HepG2 (cell line): ENCODE results near the gene EVA1C. TPM values are rescaled to one million over a fixed set of nuclear protein-coding genes. Genes with fewer than 3 reads are reported as not detected.

Source experiments
- ATAC-seq: fragments of 200-7000 bp; cut with Tn5 transposase; 3 replicates; pipeline ENCODE4 v1.9.1; 2020; ENCODE audit warnings: mild to moderate bottlenecking, moderate library complexity
- BruUV-seq: library from RNA; stranded (reverse); fragments of 400-500 nt; replicated peaks from 2 replicates; lab custom pipeline; 2021; lab: Mats Ljungman, UMichigan
- CTCF ChIA-PET: fragments of 300-600 bp; formaldehyde crosslinking; extraction: SDS; loops from one replicate; lab custom pipeline; 2021; ENCODE audit warnings: low total read pairs, inconsistent platforms, low intra/inter-chr PET ratio; lab: Yijun Ruan, JAX
- POLR2A ChIA-PET: fragments of 350-600 bp; sonication (Branson Sonifier 250); formaldehyde crosslinking; loops from one replicate; lab custom pipeline; 2020; ENCODE audit warnings: antibody characterized with exemption, inconsistent platforms; lab: Yijun Ruan, JAX
- DNase-seq: peaks from one replicate; pipeline ENCODE4 v3.0.0-alpha.2; 2015; ENCODE audit warnings: low spot score
- FAIRE-seq: peaks from 3 replicates; lab custom pipeline; 2011; peaks lifted over from hg19 to GRCh38; lab: Jason Lieb, UNC
- H2AFZ ChIP-seq: one replicate; pipeline ENCODE4 v1.6.1; 2011; ENCODE audit warnings: low read length, inconsistent platforms
- H3K27ac ChIP-seq: fragments of 300-600 bp; 3 replicates; pipeline ENCODE4 v1.8.0; 2011; ENCODE audit warnings: mixed run types, mild to moderate bottlenecking, mixed read lengths, low read length, inconsistent platforms; ENCODE audit not compliant: insufficient read depth; ENCODE audit errors: extremely low read length
- H3K27me3 ChIP-seq, 2 experiments: fragments of 200-600 bp in 1 of 2; 2 replicates in 1 of 2; 3 replicates in 1 of 2; pipeline versions ENCODE4 v1.6.0 to v1.8.0; 2011; ENCODE audit warnings: low read length in 2 of 2, mild to moderate bottlenecking in 2 of 2, moderate library complexity in 2 of 2, inconsistent platforms in 1 of 2; ENCODE audit not compliant: insufficient read depth in 2 of 2, control insufficient read depth in 1 of 2
- H3K36me3 ChIP-seq, 2 experiments: fragments of 200-600 bp in 1 of 2; replicated peaks in 1 of 2; 2 replicates in 1 of 2; 3 replicates in 1 of 2; pipeline versions ENCODE4 v1.5.1 to v1.8.0; 2011; ENCODE audit warnings: low read length in 2 of 2, inconsistent platforms in 1 of 2; ENCODE audit not compliant: insufficient read depth in 2 of 2, control insufficient read depth in 1 of 2
- H3K4me1 ChIP-seq: 2 replicates; pipeline ENCODE4 v1.5.1; 2012; ENCODE audit warnings: low read length, inconsistent platforms; ENCODE audit not compliant: insufficient read depth
- H3K4me2 ChIP-seq: 2 replicates; pipeline ENCODE4 v1.6.0; 2011; ENCODE audit warnings: low read depth, low read length, inconsistent platforms
- H3K4me3 ChIP-seq, 3 experiments: fragments of 200-600 bp in 1 of 3; sonication (generic), shearing (Covaris generic) in 1 of 3; replicated peaks in 1 of 3; 2 replicates each; pipeline ENCODE4 v1.5.1; 2011 to 2016; ENCODE audit warnings: low read length in 3 of 3, inconsistent platforms in 2 of 3, low read depth in 2 of 3, mild to moderate bottlenecking in 2 of 3, control low read depth in 1 of 3, mixed read lengths in 1 of 3; ENCODE audit not compliant: insufficient read depth in 1 of 3
- H3K79me2 ChIP-seq: one replicate; pipeline ENCODE4 v1.6.1; 2011; ENCODE audit warnings: low read length, inconsistent platforms; ENCODE audit not compliant: insufficient read depth
- H3K9ac ChIP-seq: 2 replicates; pipeline ENCODE4 v1.6.0; 2011; ENCODE audit warnings: mild to moderate bottlenecking, low read depth, low read length, inconsistent platforms; ENCODE audit not compliant: insufficient read depth
- H3K9me3 ChIP-seq: 2 replicates; pipeline ENCODE4 v1.5.1; 2012; ENCODE audit warnings: mild to moderate bottlenecking, low read length
- H4K20me1 ChIP-seq: 2 replicates; pipeline ENCODE4 v1.6.0; 2011; ENCODE audit warnings: inconsistent platforms, mild to moderate bottlenecking, low read length, moderate library complexity; ENCODE audit not compliant: insufficient read depth
- CCAR2 ChIP-seq: fragments of 200-400 bp; formaldehyde crosslinking; optimal IDR thresholded peaks from 2 replicates; pipeline ENCODE3; 2018; ENCODE audit warnings: low read depth, mild to moderate bottlenecking, low read length, moderate library complexity
- EEA1 ChIP-seq: sonication (generic); formaldehyde crosslinking; IDR thresholded peaks from 2 replicates; pipeline ENCODE4 v1.5.1; 2020; ENCODE audit warnings: mild to moderate bottlenecking, missing genetic modification reagents, borderline replicate concordance
- GFI1 ChIP-seq: sonication (generic); formaldehyde crosslinking; IDR thresholded peaks from 2 replicates; pipeline ENCODE4 v1.5.0; 2020; ENCODE audit warnings: missing genetic modification reagents, mild to moderate bottlenecking, borderline replicate concordance
- HDAC6 ChIP-seq: fragments of 200-600 bp; sonication (generic); IDR thresholded peaks from 2 replicates; pipeline ENCODE4 v1.7.0; 2017; ENCODE audit warnings: mild to moderate bottlenecking, antibody characterized with exemption, low read length, low read depth
- HOXA7 ChIP-seq: sonication (generic); formaldehyde crosslinking; IDR thresholded peaks from 2 replicates; pipeline ENCODE4 v1.8.1; 2022; ENCODE audit warnings: mild to moderate bottlenecking, missing genetic modification reagents, moderate library complexity
- JDP2 ChIP-seq: sonication (generic); formaldehyde crosslinking; IDR thresholded peaks from 2 replicates; pipeline ENCODE4 v1.8.1; 2022; ENCODE audit warnings: missing genetic modification reagents, borderline replicate concordance
- SYNCRIP ChIP-seq: fragments of 200-400 bp; formaldehyde crosslinking; IDR thresholded peaks from 2 replicates; pipeline ENCODE4 v1.6.1; 2018; ENCODE audit warnings: mild to moderate bottlenecking, low read depth, low read length; ENCODE audit not compliant: insufficient read depth
- TFDP2 ChIP-seq: sonication (generic); formaldehyde crosslinking; IDR thresholded peaks from 2 replicates; pipeline ENCODE4 v1.4.0; 2020; ENCODE audit warnings: missing genetic modification reagents
- ZMYM2 ChIP-seq: sonication (generic); formaldehyde crosslinking; IDR thresholded peaks from 2 replicates; pipeline ENCODE4 v1.8.0; 2022; ENCODE audit warnings: mild to moderate bottlenecking, missing genetic modification reagents
- ZNF432 ChIP-seq: sonication (generic); formaldehyde crosslinking; IDR thresholded peaks from 2 replicates; pipeline ENCODE4 v1.5.0; 2020; ENCODE audit warnings: missing genetic modification reagents, mild to moderate bottlenecking, borderline replicate concordance
- WGBS: methylation state at CpG from one replicate; pipeline ENCODE4 v1.1.6; 2017; ENCODE audit warnings: low lambda C conversion rate; 5-methylcytosine and 5-hydroxymethylcytosine counted together
- in situ Hi-C: cut with HindIII; loops from 2 replicates; pipeline ENCODE4 v1.10.0; 2017; ENCODE audit warnings: low pct_unique_long_range_greater_than_20kb; ENCODE audit not compliant: extremely low pct_ligation_motif_present
- intact Hi-C: fragments of 100-400 bp; cut with micrococcal nuclease; formaldehyde crosslinking; loops from one replicate; pipeline ENCODE4 v1.10.0; 2022; ENCODE audit not compliant: unreplicated experiment
- polyA plus RNA-seq, 8 experiments: library from polyadenylated mRNA; depleted of rRNA in 3 of 8; stranded (reverse) in 7 of 8; unstranded in 1 of 8; fragments of >200 nt; fragmentation: Illumina TruSeq in 4 of 8; extraction: Trizol in 4 of 8; gene quantifications; 2 replicates each; pipeline versions ENCODE4 v1.2.1 to v1.2.3, GENCODE V29; 2011 to 2016; ENCODE audit warnings: low read depth in 4 of 8, missing spikeins in 1 of 8, mixed read lengths in 1 of 8; ENCODE audit not compliant: insufficient read depth in 1 of 8
- total RNA-seq, 5 experiments: library from RNA; depleted of rRNA; stranded (reverse); fragments of >200 nt; fragmentation: Illumina TruSeq; extraction: Trizol; gene quantifications; 2 replicates each; pipeline ENCODE4 v1.2.3, GENCODE V29; 2016; ENCODE audit warnings: low read depth in 1 of 5
- TF ChIP-seq, protein P1 (sequence below): IDR thresholded peaks from 2 replicates; pipeline ENCODE4 v1.6.1; 2016; ENCODE audit warnings: low read depth, borderline replicate concordance
- TF ChIP-seq, protein P2 (sequence below): sonication (generic); formaldehyde crosslinking; IDR thresholded peaks from 2 replicates; pipeline ENCODE4 v1.8.1; 2023; ENCODE audit warnings: mild to moderate bottlenecking, missing genetic modification reagents
- TF ChIP-seq, protein P3 (sequence below): sonication (generic); formaldehyde crosslinking; IDR thresholded peaks from one replicate; pipeline ENCODE4 v1.5.1; 2020; ENCODE audit warnings: mild to moderate bottlenecking, missing genetic modification reagents; ENCODE audit errors: not compliant biosample characterization

EVA1C gene
- total and polyA plus RNA-seq, 2 of the 13 experiments (the other 11 are each of a cell fraction or from before 2014, with no cell fraction given) = 0.29 to 0.34 TPM

DNA sequence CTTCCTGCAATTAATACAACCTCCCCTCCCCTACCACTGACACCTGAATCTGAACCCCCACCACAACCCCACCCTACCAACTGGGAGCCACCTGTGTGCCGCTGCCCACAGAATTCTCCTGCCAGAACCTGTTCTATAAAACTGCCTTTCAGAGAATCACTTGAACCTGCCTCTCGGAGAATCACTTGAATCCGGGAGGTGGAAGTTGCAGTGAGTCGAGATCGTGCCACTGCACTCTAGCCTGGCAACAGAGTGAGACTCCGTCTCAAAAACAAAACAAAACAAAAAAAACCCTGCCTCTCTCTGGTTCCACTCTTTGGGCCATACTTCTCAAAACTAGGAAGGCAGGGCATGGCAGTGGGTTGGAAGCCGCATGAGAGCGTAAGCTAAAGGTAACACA is 25.4 kb upstream of the EVA1C start (continued):
- TF ChIP-seq GFI1 (CRISPR knock-in tag) (no peak), HOXA7 (CRISPR knock-in tag) (no peak), CCAR2 (no peak), SYNCRIP (no peak), TFDP2 (CRISPR knock-in tag) (no peak), JDP2 (CRISPR knock-in tag) (no peak)
- TF ChIP-seq, protein P1, sequence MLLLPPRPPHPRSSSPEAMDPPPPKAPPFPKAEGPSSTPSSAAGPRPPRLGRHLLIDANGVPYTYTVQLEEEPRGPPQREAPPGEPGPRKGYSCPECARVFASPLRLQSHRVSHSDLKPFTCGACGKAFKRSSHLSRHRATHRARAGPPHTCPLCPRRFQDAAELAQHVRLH (CRISPR knock-in tag) = no peak
- TF ChIP-seq, protein P2, sequence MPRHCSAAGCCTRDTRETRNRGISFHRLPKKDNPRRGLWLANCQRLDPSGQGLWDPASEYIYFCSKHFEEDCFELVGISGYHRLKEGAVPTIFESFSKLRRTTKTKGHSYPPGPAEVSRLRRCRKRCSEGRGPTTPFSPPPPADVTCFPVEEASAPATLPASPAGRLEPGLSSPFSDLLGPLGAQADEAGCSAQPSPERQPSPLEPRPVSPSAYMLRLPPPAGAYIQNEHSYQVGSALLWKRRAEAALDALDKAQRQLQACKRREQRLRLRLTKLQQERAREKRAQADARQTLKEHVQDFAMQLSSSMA (CRISPR knock-in tag) = no peak
- TF ChIP-seq, all 625 proteins: peak for 0

GRCh38 chr21:32388306-32388705 is 24.2 kb upstream of the EVA1C start:
- BruUV-seq = no TSS peak
- Histone ChIP-seq H3K27ac (no peak overlapping the region), H3K4me2 (no peak overlapping the region), H3K36me3 (peaks cover 19 to 42% of the 10 kb centered on the region in 2 experiments; a peak in 4 of 5 replicates), H3K9ac (0 out of 2 replicates have a peak overlapping the region, but pooled peaks have one; percentile 2), H4K20me1 (peaks cover 7% of the 10 kb centered on the region; the same call in 1 of the 2 replicates), H3K9me3 (no peaks in the 10 kb centered on the region), H3K4me1 (peaks cover 52% of the 10 kb centered on the region), H2AFZ (no peak overlapping the region), H3K79me2 (peaks cover 56% of the 10 kb centered on the region), H3K4me3 (no peak overlapping the region), H3K27me3 (no peaks in the 10 kb centered on the region)
- FAIRE-seq (no peak), ATAC-seq (no peak), DNase-seq (no peak)
- POLR2A ChIA-PET = no interaction called here
- CTCF ChIA-PET = no interaction called here
- in situ Hi-C loops = no loop called here
- 92% methylated on average over 8 of the region's 9 CpGs for WGBS
- intact Hi-C loops = no loop called here
- no peak for TF ChIP-seq HDAC6
- no peak for TF ChIP-seq ZNF432
- TF ChIP-seq EEA1 (CRISPR knock-in tag) = no peak
- TF ChIP-seq ZMYM2 (CRISPR knock-in tag) = no peak
- TF ChIP-seq, protein P3, sequence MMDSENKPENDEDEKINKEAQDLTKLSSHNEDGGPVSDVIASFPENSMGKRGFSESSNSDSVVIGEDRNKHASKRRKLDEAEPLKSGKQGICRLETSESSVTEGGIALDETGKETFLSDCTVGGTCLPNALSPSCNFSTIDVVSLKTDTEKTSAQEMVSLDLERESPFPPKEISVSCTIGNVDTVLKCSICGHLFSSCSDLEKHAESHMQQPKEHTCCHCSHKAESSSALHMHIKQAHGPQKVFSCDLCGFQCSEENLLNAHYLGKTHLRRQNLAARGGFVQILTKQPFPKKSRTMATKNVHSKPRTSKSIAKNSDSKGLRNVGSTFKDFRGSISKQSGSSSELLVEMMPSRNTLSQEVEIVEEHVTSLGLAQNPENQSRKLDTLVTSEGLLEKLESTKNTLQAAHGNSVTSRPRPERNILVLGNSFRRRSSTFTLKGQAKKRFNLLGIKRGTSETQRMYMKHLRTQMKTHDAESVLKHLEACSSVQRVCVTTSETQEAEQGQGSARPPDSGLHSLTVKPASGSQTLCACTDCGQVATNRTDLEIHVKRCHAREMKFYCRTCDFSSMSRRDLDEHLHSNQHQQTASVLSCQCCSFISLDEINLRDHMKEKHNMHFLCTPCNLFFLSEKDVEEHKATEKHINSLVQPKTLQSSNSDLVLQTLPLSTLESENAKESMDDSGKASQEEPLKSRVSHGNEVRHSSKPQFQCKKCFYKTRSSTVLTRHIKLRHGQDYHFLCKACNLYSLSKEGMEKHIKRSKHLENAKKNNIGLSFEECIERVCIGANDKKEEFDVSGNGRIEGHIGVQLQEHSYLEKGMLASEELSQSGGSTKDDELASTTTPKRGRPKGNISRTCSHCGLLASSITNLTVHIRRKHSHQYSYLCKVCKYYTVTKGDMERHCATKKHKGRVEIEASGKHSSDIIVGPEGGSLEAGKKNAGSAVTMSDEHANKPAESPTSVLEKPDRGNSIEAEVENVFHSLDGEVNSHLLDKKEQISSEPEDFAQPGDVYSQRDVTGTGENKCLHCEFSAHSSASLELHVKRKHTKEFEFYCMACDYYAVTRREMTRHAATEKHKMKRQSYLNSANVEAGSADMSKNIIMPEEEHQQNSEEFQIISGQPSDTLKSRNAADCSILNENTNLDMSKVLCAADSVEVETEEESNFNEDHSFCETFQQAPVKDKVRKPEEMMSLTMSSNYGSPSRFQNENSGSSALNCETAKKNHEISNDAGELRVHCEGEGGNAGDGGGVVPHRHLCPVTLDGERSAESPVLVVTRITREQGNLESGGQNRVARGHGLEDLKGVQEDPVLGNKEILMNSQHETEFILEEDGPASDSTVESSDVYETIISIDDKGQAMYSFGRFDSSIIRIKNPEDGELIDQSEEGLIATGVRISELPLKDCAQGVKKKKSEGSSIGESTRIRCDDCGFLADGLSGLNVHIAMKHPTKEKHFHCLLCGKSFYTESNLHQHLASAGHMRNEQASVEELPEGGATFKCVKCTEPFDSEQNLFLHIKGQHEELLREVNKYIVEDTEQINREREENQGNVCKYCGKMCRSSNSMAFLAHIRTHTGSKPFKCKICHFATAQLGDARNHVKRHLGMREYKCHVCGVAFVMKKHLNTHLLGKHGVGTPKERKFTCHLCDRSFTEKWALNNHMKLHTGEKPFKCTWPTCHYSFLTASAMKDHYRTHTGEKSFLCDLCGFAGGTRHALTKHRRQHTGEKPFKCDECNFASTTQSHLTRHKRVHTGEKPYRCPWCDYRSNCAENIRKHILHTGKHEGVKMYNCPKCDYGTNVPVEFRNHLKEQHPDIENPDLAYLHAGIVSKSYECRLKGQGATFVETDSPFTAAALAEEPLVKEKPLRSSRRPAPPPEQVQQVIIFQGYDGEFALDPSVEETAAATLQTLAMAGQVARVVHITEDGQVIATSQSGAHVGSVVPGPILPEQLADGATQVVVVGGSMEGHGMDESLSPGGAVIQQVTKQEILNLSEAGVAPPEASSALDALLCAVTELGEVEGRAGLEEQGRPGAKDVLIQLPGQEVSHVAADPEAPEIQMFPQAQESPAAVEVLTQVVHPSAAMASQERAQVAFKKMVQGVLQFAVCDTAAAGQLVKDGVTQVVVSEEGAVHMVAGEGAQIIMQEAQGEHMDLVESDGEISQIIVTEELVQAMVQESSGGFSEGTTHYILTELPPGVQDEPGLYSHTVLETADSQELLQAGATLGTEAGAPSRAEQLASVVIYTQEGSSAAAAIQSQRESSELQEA (CRISPR knock-in tag) = no peak
